Ammon's horn (tissue), 1 donor: ENCODE data around the gene FAM89B.
A peak's percentile ranks its signal among the peaks of the same experiment; 100 is the strongest.
"Not testable (repeated sequence)": the region's sequence is repeated elsewhere in the genome, so short reads cannot be mapped to it uniquely, and the experiment has no call there.

Experiments
- DNase-seq: peaks from one replicate; pipeline ENCODE4 v3.0.0-alpha.2; 2016; ENCODE audit warnings: low spot score

Gene FAM89B

GRCh38 chr11:65556470-65557279 is 15.7 kb upstream of the FAM89B start:
- no peak for DNase-seq

- DNase-seq = no peak
Observed at GRCh38 chr11:65557280-65558001, 14.9 kb upstream of the FAM89B start.

- peak; percentile 86 for DNase-seq
Observed at GRCh38 chr11:65558002-65558929, 14.1 kb upstream of the FAM89B start, which contains the start of gene LTBP3. Gene LTBP3 (minus strand): TSS chr11:65558359. CDS start chr11:65557959, 400 bp downstream.

GRCh38 chr11:65558930-65559509 is 13.3 kb upstream of the FAM89B start:
- DNase-seq = peak; percentile 78

GRCh38 chr11:65559535-65559934 is 12.8 kb upstream of the FAM89B start:
- DNase-seq = no peak

- DNase-seq = peak; percentile 55
Observed at GRCh38 chr11:65559951-65560537, 12.3 kb upstream of the FAM89B start.

GRCh38 chr11:65560555-65561418 is 11.6 kb upstream of the FAM89B start:
- peak; percentile 71 for DNase-seq

GRCh38 chr11:65562020-65562419 is 10.3 kb upstream of the FAM89B start:
- no peak for DNase-seq

- no peak for DNase-seq
Observed at GRCh38 chr11:65562788-65563187, 9.6 kb upstream of the FAM89B start.

- DNase-seq = no peak
Observed at GRCh38 chr11:65563601-65564000, 8.7 kb upstream of the FAM89B start.

GRCh38 chr11:65564879-65565559 is 7.3 kb upstream of the FAM89B start:
- not testable (repeated sequence) for DNase-seq

- DNase-seq = no peak
Observed at GRCh38 chr11:65565624-65566453, 6.5 kb upstream of the FAM89B start.

- DNase-seq = no peak
Observed at GRCh38 chr11:65569164-65569972, 3.0 kb upstream of the FAM89B start.

GRCh38 chr11:65569973-65570918 is 2.1 kb upstream of the FAM89B start, which contains the start of gene ZNRD2:
Gene ZNRD2 (plus strand): TSS chr11:65570477. CDS start chr11:65570492, 15 bp downstream.
- peak; percentile 99 for DNase-seq

GRCh38 chr11:65571420-65571819 is 918 bp upstream of the FAM89B start:
- DNase-seq = no peak

- no peak for DNase-seq
Observed at GRCh38 chr11:65571940-65572339, 398 bp upstream of the FAM89B start.
